WTC11 (cell line): ENCODE data around the gene CCDC68. TPM values are rescaled to one million over a fixed set of nuclear protein-coding genes. Genes with fewer than 3 reads are reported as not detected.

ENCODE experiments used
- ATAC-seq: fragments of 200-7000 bp; cut with Tn5 transposase; 2 replicates; pipeline ENCODE4 v1.10.0; 2021; ENCODE audit warnings: mild to moderate bottlenecking, moderate library complexity
- CTCF ChIA-PET: fragments of 300-600 bp; sonication (Branson Sonifier 250); formaldehyde crosslinking; loops from one replicate; lab custom pipeline; 2021; ENCODE audit warnings: antibody characterized with exemption; lab: Charles Lee
- POLR2A ChIA-PET: fragments of 350-600 bp; sonication (Branson Sonifier 250); formaldehyde crosslinking; loops from one replicate; lab custom pipeline; 2021; ENCODE audit warnings: antibody characterized with exemption; lab: Charles Lee
- DNase-seq: peaks from one replicate; pipeline ENCODE4 v3.0.0; 2021; ENCODE audit warnings: low spot score
- H3K27ac Mint-ChIP-seq: 2 replicates; pipeline ENCODE4 v1.8.0; 2021; ENCODE audit warnings: mixed read lengths
- H3K27me3 Mint-ChIP-seq: 2 replicates; pipeline ENCODE4 v1.8.0; 2021; ENCODE audit warnings: low read depth, mild to moderate bottlenecking, moderate library complexity, mixed read lengths
- H3K36me3 Mint-ChIP-seq: 2 replicates; pipeline ENCODE4 v1.8.0; 2021; ENCODE audit warnings: mixed read lengths
- H3K4me1 Mint-ChIP-seq: 2 replicates; pipeline ENCODE4 v1.8.0; 2022; ENCODE audit warnings: mixed read lengths
- H3K4me3 Mint-ChIP-seq: 2 replicates; pipeline ENCODE4 v1.8.0; 2021; ENCODE audit warnings: mild to moderate bottlenecking, moderate library complexity, mixed read lengths
- H3K9me3 Mint-ChIP-seq: 2 replicates; pipeline ENCODE4 v1.8.0; 2021; ENCODE audit warnings: mixed read lengths
- CREB1 ChIP-seq: sonication (generic); formaldehyde crosslinking; IDR thresholded peaks from 2 replicates; pipeline ENCODE4 v1.8.0; 2023; ENCODE audit warnings: mild to moderate bottlenecking, missing genetic modification reagents
- JAZF1 ChIP-seq: fragments of 250-450 bp; sonication (Bioruptor Pico); IDR thresholded peaks from 2 replicates; pipeline ENCODE4 v1.9.0; 2021; ENCODE audit warnings: moderate library complexity, mild to moderate bottlenecking, inconsistent platforms
- MYBL2 ChIP-seq: sonication (generic); formaldehyde crosslinking; IDR thresholded peaks from 2 replicates; pipeline ENCODE4 v1.8.1; 2023; ENCODE audit warnings: mild to moderate bottlenecking, moderate library complexity, missing genetic modification reagents
- SOX15 ChIP-seq: fragments of 250-450 bp; sonication (Bioruptor Pico); IDR thresholded peaks from 2 replicates; pipeline ENCODE4 v1.9.0; 2021; ENCODE audit warnings: mild to moderate bottlenecking
- ZBTB21 ChIP-seq: sonication (generic); formaldehyde crosslinking; IDR thresholded peaks from 2 replicates; pipeline ENCODE4 v1.8.1; 2023; ENCODE audit warnings: mild to moderate bottlenecking, missing genetic modification reagents, borderline replicate concordance
- ZNF416 ChIP-seq: fragments of 250-450 bp; sonication (Bioruptor Pico); IDR thresholded peaks from 2 replicates; pipeline ENCODE4 v1.9.0; 2021; ENCODE audit warnings: mild to moderate bottlenecking, inconsistent platforms
- ZNF425 ChIP-seq: fragments of 250-450 bp; sonication (Bioruptor Pico); conservative IDR thresholded peaks from 2 replicates; pipeline ENCODE4 v1.9.0; 2021; ENCODE audit warnings: mild to moderate bottlenecking
- ZNF671 ChIP-seq: fragments of 250-450 bp; sonication (Bioruptor Pico); IDR thresholded peaks from 2 replicates; pipeline ENCODE4 v1.8.0; 2021; ENCODE audit warnings: mild to moderate bottlenecking
- total RNA-seq: library from RNA; stranded (reverse); gene quantifications from 3 replicates; pipeline ENCODE4 v1.2.3, GENCODE V29; 2021
- TF ChIP-seq, protein P1 (sequence below): fragments of 250-450 bp; sonication (Bioruptor Pico); IDR thresholded peaks from 2 replicates; pipeline ENCODE4 v1.9.0; 2021; ENCODE audit warnings: mild to moderate bottlenecking
- TF ChIP-seq, protein P2 (sequence below): sonication (generic); formaldehyde crosslinking; IDR thresholded peaks from 2 replicates; pipeline ENCODE4 v1.8.1; 2023; ENCODE audit warnings: mild to moderate bottlenecking, missing genetic modification reagents
- TF ChIP-seq, protein P3 (sequence below): sonication (generic); formaldehyde crosslinking; IDR thresholded peaks from 2 replicates; pipeline ENCODE4 v1.8.0; 2022; ENCODE audit warnings: mild to moderate bottlenecking, missing genetic modification reagents
- TF ChIP-seq, protein P4 (sequence below): sonication (generic); formaldehyde crosslinking; IDR thresholded peaks from 2 replicates; pipeline ENCODE4 v1.8.1; 2022; ENCODE audit warnings: mild to moderate bottlenecking, moderate library complexity, missing genetic modification reagents

CCDC68 gene
- total RNA-seq, 1 experiment from 2014 or later, result 0.92 TPM

GRCh38 chr18:54931152-54931551, 28.1 kb downstream of the CCDC68 start (continued):
- TF ChIP-seq, protein P1, sequence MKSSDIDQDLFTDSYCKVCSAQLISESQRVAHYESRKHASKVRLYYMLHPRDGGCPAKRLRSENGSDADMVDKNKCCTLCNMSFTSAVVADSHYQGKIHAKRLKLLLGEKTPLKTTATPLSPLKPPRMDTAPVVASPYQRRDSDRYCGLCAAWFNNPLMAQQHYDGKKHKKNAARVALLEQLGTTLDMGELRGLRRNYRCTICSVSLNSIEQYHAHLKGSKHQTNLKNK (CRISPR knock-in tag), result no peak
- no peak for TF ChIP-seq ZNF425 (CRISPR knock-in tag)
- TF ChIP-seq CREB1 (CRISPR knock-in tag), result no peak

DNA sequence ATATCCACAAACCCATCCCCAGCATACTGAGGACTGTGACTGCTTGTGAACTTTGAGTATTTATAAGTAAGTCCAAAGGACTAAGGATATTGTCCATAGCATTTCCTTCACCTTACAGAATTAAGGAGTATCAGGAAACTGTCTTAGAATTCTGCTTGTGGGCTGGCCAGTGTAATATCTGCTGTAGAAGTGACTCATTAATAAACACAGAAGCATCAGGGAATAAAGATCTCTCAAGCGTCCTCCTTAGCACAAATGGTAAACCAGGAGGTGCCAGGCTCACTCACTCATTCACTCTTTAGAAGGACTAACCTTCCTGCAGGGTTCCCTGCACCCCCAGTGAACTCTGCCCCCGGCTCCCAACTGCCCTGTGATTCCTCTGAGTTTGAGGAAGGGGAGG, 31.0 kb downstream of the CCDC68 start:
- TF ChIP-seq, protein P2, sequence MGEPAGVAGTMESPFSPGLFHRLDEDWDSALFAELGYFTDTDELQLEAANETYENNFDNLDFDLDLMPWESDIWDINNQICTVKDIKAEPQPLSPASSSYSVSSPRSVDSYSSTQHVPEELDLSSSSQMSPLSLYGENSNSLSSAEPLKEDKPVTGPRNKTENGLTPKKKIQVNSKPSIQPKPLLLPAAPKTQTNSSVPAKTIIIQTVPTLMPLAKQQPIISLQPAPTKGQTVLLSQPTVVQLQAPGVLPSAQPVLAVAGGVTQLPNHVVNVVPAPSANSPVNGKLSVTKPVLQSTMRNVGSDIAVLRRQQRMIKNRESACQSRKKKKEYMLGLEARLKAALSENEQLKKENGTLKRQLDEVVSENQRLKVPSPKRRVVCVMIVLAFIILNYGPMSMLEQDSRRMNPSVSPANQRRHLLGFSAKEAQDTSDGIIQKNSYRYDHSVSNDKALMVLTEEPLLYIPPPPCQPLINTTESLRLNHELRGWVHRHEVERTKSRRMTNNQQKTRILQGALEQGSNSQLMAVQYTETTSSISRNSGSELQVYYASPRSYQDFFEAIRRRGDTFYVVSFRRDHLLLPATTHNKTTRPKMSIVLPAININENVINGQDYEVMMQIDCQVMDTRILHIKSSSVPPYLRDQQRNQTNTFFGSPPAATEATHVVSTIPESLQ (CRISPR knock-in tag), result no peak
- TF ChIP-seq, protein P3, sequence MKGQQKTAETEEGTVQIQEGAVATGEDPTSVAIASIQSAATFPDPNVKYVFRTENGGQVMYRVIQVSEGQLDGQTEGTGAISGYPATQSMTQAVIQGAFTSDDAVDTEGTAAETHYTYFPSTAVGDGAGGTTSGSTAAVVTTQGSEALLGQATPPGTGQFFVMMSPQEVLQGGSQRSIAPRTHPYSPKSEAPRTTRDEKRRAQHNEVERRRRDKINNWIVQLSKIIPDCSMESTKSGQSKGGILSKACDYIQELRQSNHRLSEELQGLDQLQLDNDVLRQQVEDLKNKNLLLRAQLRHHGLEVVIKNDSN (CRISPR knock-in tag), result no peak
- ChIA-PET CTCF (interaction anchor here (1.5 kb wide), 1 partner anchor 55 kb away, joined by 3 read pairs; no protein-coding TSS in a partner anchor), POLR2A (no interaction called here)
- no peaks in the 10 kb centered on the region for H3K9me3 Mint-ChIP-seq
- ATAC-seq, result no peak
- H3K4me3 Mint-ChIP-seq, result no peak overlapping the region
- H3K4me1 Mint-ChIP-seq, result 0 out of 2 replicates have a peak, but pooled peaks cover 3% of the 10 kb centered on the region
- no peak for DNase-seq
- H3K27me3 Mint-ChIP-seq, result no peaks in the 10 kb centered on the region
- H3K27ac Mint-ChIP-seq, result no peak overlapping the region
- H3K36me3 Mint-ChIP-seq, result no peaks in the 10 kb centered on the region

- no peak for ATAC-seq
- Mint-ChIP-seq H3K4me3 (no peak overlapping the region), H3K36me3 (no peaks in the 10 kb centered on the region), H3K27me3 (no peaks in the 10 kb centered on the region), H3K27ac (no peak overlapping the region)
- ChIA-PET POLR2A (no interaction called here), CTCF (no interaction called here)
- no peak for TF ChIP-seq MYBL2
- no peak for TF ChIP-seq ZBTB21
- TF ChIP-seq JAZF1 (CRISPR knock-in tag), result no peak
- TF ChIP-seq SOX15 (CRISPR knock-in tag), result no peak
- no peak for TF ChIP-seq ZNF671 (CRISPR knock-in tag)
- TF ChIP-seq ZNF416 (CRISPR knock-in tag), result no peak
- TF ChIP-seq, protein P2 (CRISPR knock-in tag), result no peak
- TF ChIP-seq, protein P4, sequence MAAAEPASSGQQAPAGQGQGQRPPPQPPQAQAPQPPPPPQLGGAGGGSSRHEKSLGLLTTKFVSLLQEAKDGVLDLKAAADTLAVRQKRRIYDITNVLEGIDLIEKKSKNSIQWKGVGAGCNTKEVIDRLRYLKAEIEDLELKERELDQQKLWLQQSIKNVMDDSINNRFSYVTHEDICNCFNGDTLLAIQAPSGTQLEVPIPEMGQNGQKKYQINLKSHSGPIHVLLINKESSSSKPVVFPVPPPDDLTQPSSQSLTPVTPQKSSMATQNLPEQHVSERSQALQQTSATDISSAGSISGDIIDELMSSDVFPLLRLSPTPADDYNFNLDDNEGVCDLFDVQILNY (CRISPR knock-in tag), result no peak
- TF ChIP-seq, all 79 proteins: peak for 0
- Mint-ChIP-seq H3K4me1 (peaks cover 7% of the 10 kb centered on the region), H3K9me3 (no peaks in the 10 kb centered on the region)
- no peak for DNase-seq
Observed at GRCh38 chr18:54926593-54927325, 32.5 kb downstream of the CCDC68 start.
